Activated T-helper 1 cell treated with anti-CD3 and anti-CD28 coated beads, Interleukin-12 subunit alpha, Interleukin-12 subunit beta, Interleukin-2, Interleukin-4 antibody, amounts not matched to agents 30 ng/mL and 10 ng/mL and 1 ng/mL, durations not matched to agents 14 hours and 24 hours and 36 hours (primary cell): ENCODE data around the gene MED6. TPM values are rescaled to one million over a fixed set of nuclear protein-coding genes. Genes with fewer than 3 reads are reported as not detected.

Experiments used
- total RNA-seq: library from RNA; stranded (reverse); gene quantifications from 2 replicates; pipeline ENCODE4 v1.2.3, GENCODE V29; 2022

Gene MED6
- total RNA-seq, 1 donor from 2014 or later = 59.3 TPM

Other genes starting within 250 kb of the MED6 start
- 67.3 and 67.7 TPM in 2 replicates for gene COX16, start 241.0 kb downstream of the MED6 start, total RNA-seq
- gene SYNJ2BP, start 183.6 kb downstream of the MED6 start, total RNA-seq = 2.2 and 3.2 TPM in 2 replicates
- not detected in 2 replicates for gene ADAM21, start 148.5 kb downstream of the MED6 start, total RNA-seq
- 0.47 and 0.61 TPM in 2 replicates for gene ADAM20, start 65.7 kb downstream of the MED6 start, total RNA-seq
- 6.6 and 6.7 TPM in 2 replicates for gene TTC9, start 41.3 kb upstream of the MED6 start, total RNA-seq
- gene MAP3K9, start 208.9 kb upstream of the MED6 start, total RNA-seq = 3.5 and 4.1 TPM in 2 replicates